Stimulated activated CD8-positive, alpha-beta memory T cell treated with anti-CD3 and anti-CD28 coated beads, Interleukin-7, amount 100 ng/mL, for 4 hours (primary cell): Measurements from ENCODE around the gene FBXO21.
"Not testable (repeated sequence)": the region's sequence is repeated elsewhere in the genome, so short reads cannot be mapped to it uniquely, and the experiment has no call there.

Experiments used
- DNase-seq, 2 donors: peaks; one replicate each; pipeline ENCODE4 v3.0.0-alpha.2; 2020; ENCODE audit warnings: low read depth in 2 of 2

Gene FBXO21, protein sequence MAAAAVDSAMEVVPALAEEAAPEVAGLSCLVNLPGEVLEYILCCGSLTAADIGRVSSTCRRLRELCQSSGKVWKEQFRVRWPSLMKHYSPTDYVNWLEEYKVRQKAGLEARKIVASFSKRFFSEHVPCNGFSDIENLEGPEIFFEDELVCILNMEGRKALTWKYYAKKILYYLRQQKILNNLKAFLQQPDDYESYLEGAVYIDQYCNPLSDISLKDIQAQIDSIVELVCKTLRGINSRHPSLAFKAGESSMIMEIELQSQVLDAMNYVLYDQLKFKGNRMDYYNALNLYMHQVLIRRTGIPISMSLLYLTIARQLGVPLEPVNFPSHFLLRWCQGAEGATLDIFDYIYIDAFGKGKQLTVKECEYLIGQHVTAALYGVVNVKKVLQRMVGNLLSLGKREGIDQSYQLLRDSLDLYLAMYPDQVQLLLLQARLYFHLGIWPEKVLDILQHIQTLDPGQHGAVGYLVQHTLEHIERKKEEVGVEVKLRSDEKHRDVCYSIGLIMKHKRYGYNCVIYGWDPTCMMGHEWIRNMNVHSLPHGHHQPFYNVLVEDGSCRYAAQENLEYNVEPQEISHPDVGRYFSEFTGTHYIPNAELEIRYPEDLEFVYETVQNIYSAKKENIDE

DNA sequence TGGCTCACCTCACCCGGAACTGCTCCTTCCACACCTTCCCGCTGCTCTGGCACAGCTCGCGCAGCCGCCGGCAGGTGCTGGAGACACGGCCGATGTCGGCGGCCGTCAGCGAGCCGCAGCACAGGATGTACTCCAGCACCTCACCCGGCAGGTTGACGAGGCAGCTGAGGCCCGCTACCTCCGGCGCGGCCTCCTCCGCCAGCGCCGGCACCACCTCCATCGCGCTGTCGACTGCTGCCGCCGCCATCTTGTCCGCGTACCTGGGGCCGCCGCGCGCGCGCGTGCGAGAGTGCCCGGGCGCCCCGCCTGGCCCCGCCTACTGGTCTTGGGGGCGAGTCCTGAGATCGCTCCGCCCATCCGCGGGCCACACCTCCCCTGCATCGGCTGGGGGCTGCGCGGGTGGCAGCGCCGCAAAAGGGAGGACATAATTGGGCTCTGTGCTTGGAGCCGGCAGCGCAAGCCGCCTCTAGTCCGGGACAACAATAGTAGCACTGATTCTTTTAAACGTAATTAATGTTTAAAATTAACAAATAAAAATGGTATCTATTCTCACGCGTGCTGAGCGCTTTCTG is at the start of gene FBXO21:
Gene FBXO21, minus strand, starts transcription at position 261 of the 572 bp plus-strand sequence. Its CDS starts 14 bp downstream, at position 247.
- DNase-seq, result peak; percentile 84 to 90

DNA sequence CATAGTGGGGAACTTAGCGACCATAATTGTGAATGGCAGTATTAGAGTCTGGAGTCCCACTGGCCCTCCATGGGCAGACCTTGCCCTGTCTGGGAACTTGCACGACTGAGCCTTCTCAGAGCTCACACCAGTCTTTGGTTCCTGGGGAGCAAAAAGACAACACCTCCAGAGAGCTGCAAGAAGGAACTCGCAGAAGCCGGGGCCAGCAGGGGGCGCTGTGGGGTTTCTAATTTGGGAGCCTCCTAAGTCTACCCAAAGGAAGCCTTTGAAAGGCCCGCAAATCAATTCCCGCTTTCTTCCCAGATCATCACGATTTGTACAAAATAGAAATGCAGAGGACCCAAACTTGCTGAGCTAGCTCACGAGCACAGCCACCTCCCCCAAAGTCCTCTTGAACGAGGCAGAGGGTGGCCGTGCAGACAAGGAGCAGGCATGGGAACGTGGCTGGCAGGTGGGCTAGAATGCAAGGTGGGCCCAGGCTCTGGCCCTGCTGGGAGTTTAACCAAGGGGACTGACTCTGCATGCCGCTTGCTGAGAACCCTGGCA is 46.3 kb upstream of the FBXO21 start:
- DNase-seq, result peak; percentile 40 to 45

DNA sequence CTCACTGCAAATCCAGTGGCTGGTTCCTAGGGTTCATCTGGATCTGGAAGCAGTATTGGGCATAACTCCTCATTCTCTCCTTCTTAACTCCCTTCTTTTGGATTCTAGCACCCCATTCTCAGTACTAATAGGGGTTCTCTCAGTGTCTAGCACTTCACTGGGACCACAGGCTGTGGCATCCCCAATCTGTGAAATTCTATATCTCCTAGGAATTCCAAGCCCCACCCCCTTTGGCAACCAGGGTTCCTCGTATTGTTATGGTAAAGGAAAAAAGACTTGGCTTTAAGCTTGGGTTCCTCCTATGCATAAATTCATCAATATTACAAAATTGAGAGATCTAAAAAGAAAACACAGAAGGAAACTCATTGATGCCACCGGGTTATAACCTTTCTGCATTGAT is 45.0 kb upstream of the FBXO21 start:
- no peak for DNase-seq

DNA sequence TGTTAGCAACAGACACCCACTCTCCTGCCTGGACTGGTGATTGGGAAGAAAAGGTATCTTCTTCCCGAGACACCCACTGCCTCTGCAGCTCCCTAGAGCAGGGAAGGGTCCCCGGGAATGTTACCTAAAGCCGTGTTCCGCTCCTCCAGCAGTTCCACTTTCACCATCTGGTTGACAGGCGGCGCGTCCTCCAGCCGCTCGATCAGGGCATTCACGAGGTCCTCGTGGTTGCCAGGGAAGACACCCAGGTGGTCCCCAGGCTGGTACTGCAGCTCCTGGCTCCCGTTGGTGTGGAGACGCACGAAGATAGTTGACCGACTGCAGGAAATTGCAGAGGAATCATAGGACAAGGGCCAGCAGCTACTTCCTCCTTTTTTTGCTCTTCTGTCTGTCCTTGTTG is 44.2 kb upstream of the FBXO21 start:
- no peak for DNase-seq

DNA sequence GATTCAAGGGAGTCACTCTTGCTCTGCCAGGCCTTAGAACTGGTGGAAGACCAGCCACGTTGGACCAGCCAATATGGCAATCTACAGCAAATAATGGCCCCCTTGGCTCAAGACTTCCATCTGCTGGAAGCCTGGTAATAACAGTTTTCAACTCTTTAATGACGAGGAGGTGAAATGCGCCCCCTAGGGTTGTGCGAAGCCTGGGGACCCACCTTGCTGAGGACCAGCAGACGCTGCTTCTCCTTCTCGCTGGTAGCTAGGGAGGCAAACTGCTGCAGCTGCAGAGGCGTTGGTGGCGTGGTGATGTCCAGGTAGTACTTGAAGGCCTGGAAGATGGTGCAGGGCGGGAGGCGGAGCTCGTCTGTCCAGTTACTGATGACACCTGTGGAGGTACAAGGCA is 41.5 kb upstream of the FBXO21 start:
- DNase-seq, result no peak

DNA sequence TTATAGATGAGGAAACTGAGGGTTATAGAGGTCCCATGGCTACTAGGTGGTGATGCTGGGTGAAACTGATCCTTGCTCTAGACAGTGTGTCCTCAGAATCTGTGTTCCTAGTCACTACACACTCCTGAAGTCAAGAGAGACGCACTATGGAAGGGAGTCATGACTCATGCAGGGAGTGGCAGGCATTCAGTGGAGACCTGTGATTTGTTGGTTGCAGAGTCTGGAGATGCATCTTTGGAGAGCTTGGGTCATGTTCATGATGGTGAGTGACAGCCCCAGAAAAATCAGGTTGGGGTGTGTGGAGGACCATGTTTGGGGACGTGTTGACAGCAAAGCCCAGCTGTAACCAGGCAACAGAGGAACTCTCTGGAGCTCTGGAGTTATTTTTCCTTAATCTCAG is 38.0 kb upstream of the FBXO21 start:
- no peak for DNase-seq

DNA sequence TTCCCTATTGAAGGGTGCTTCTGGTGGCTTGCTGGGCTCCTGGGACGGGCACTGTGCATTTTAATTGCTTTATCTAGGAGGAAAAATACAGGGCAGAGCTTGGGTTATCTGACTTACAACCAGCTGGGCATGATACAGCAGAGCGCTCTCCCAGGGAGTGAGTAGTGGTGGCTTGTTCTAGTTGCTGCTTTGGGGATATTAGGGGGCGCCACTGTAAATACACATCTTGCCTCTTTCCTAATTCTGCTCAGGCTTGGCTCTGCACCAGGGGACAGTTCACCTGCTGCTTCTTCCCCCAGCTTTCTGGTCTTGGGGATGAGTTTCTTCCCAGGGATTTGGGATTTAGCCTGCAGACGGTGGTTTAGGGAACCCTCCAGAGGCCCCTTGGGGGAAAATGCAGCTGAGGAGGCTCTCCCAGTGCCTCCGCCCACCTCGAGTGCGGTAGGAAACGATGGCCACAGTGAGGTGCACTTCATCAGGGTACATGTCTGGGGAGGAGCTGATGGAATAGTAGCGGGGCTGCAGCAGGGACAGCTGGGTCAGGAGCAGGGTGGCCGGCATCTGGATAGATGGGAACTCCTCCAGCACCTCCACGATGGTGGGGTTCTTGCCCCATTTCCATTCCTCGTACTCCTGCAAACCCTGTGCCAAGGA is 36.9 kb upstream of the FBXO21 start:
- DNase-seq, result no peak

DNA sequence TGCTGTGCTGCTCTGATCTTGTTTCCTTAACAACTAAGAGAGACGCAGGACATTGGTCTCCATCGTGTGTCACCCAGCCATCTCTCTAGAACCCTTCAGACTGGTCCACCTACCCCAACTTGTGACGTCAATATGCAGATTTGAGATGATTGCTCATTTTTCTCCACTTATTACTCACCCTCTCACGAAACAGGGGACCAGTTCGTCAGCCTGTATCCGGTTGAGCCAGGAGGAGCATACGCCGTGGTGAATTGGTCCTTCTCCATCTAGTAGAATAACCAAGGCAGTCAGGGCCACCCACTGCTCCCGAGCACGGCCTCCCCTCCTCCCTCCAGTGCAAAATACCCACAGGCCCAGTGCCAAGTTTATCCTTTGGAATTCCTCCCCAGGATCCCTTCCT is 36.2 kb upstream of the FBXO21 start:
- no peak for DNase-seq

DNA sequence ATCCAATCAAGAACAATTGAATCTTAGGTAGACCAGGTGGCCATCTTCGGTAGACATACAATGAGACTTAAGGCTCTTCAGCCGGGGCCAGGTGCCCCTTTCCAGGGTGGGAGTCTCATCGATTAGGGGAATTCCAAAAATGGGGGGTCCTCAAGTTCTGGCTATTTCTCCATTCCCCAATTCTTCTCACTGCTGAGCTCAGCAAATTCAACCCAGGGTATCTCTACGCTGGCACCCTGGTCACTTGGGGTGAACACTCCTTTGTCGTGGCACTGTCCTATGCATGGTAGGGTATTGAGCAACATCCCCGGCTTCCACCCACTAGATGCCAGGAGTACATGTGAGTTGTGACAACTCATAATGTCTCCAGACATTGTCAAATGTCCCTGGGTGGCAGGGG is 34.9 kb upstream of the FBXO21 start:
- no peak for DNase-seq

DNA sequence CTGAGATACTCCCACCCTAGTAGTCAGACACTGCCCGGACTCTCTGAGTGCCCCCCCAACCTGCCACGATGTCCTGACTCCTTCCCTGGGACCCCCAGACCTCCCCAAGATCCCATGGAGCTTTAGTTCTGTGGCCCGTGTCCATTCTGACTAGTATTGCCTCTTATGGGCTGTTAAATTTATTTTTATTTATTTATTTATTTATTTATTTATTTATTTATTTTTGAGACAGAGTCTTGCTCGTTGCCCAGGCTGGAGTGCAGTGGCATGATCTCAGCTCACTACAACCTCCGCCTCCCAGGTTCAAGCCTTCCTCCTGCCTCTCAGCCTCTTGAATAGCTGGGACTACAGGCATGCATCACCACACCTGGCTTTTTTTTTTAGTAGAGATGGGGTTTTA is 30.7 kb upstream of the FBXO21 start:
- not testable (repeated sequence) for DNase-seq

DNA sequence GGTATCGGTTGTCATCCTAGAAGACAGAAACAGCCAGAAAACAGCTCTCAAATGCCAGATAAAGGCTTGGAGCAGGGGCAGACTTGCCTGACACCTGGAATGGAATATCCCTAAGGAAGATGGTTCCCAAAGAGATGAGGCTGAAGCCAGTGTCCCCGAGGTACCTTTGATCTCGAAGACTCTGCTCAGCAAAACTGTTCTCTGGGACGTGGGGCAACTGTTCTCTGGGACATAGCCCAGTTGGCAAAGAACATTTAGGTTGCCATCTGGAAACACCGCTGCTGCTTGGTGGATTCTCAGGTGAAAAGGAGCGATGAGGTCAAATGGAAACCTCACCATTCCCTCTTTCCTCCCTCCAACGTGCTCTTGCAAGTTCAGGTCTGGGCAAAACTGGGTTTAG is 27.9 kb upstream of the FBXO21 start:
- no peak for DNase-seq

DNA sequence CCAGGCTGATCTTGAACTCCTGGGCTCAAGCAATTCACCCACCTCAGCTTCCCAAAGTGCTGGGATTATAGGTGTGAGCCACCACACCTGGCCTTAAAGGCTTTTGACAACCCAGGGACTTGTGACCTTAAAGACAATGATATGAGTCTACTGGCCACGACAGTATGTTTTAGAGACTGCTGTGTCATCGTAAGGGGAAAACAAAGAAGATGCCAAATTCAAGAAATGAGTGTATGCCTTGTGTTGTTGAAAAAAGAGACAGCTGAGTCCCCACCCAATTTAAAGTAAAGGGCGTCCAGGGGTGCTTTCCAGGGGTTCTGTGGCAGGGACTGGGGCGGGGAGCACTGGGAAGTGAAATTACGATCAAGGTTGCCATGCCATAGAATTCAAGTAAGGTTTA is 26.4 kb upstream of the FBXO21 start:
- no peak for DNase-seq

DNA sequence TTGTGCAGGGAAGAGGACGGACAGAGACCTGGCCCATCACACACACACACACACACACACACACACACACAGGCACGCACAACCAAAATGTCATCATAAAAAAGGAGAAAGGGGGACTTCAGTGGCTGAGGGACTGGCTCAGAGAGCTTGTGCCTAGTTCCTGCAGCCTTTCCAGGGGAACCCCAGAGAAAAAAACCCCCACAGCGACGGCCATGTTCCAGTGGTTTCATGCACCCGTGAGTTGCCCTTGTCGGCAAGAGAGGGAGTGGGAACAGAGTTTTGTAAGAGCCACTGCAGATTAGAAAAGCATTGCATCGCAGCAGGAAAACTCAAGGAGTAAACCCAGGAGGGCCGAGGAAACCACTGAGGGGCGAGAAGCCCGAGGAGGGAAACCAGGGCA is 24.5 kb upstream of the FBXO21 start:
- no peak for DNase-seq

DNA sequence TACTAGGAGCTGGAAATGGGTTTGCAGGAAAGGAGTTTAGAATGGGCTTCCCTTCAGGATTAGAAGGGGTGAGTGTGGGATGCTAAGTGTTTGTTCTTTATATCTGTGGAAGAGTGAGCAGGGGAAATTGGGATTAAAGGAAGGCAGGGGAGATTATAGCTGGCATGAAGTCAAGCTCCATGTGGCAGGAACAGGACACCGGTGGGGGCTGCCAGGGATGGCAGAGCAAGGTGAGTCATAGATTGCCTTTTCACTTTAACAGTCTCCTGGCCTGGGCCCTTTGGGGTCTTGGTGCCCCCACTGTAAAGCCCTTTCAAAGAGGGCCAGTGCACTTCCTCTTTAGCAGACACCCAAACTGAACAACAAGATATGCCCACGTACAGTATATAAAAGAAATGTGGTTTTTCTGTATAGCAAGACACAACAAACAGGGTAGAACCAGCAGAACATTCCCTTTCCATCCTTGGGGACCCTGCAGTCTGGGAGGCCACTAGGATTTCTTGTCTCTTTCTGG is 23.1 kb upstream of the FBXO21 start:
- DNase-seq, result no peak

DNA sequence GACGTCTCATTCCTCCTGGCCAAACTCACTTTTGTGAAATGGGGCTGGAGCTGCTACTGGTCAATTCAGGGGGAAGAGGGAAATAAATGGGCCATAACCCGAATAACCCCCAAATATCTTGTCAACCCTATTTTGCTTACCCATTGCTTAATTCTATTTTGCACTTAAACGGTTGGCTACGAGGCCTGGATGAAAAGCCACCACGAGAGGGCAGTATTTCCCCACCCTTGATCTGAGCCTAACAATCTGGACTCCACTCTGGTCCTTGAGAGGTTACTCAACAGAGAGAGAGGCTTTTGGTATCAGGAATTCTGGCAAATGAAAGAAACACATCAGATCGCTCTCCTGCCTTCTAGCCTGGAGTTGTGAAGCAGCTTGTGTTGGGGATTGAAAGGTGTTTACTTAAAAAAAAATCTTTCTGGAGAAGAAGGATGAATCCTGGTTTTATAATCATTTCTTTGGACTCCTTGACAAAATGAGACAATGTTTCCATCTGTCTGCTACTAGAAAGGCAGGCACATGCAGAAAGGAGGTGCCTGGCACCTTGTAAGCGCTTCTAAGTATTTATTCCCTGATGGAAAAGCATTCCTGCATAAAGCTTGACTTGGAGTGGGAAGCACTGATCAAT is 22.4 kb upstream of the FBXO21 start:
- peak; percentile 14 to 18 for DNase-seq

DNA sequence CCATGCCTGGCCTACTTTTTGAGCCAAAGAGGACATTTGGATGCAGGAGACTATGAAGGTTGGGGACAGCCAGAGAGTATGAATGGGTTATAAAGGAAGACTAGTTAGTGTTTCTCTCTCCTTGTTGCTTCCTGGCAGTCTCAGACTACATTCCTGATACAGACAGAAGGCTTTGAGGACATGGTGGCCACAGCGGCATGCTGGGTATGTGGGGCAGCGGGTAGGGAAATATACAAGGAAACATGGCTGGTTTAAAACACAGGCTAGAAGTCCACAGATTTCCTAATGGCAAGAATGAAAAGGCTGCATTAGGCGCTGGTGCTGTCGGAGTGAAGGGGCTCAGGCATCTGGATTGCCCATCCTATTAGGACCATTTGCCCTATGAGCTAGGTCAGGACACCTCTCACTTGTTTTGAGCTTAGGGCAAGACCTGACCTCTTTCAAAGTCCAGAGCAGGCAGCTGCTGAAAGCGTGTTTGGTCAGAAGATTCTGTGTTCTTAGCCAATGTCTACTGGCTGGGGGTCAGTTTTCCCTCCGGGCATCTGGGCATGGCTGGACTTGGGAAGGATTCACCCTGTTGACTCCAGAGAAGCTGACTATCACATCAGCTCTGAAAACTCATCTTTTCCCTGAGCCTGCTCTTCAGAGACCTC is 20.1 kb upstream of the FBXO21 start:
- no peak for DNase-seq

DNA sequence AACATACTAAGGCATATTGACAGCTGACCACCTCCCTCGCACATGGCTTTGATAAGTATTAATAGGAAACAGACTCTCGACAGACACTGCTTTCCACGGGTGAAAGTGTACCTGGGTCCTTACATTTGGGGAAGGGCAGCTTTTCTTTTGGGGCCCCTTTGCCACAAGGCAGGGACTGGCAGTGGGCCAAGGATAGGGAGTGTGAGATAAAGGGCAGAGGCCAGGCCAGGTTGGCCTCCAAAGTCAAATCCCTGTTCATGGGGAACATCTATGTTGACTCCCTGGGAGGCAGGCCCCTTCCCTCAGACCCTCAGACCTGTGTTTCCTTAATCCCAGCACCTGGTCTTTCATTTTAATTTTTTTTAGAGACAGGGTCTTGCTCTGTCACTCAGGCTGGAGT is 19.4 kb upstream of the FBXO21 start:
- DNase-seq, result no peak

DNA sequence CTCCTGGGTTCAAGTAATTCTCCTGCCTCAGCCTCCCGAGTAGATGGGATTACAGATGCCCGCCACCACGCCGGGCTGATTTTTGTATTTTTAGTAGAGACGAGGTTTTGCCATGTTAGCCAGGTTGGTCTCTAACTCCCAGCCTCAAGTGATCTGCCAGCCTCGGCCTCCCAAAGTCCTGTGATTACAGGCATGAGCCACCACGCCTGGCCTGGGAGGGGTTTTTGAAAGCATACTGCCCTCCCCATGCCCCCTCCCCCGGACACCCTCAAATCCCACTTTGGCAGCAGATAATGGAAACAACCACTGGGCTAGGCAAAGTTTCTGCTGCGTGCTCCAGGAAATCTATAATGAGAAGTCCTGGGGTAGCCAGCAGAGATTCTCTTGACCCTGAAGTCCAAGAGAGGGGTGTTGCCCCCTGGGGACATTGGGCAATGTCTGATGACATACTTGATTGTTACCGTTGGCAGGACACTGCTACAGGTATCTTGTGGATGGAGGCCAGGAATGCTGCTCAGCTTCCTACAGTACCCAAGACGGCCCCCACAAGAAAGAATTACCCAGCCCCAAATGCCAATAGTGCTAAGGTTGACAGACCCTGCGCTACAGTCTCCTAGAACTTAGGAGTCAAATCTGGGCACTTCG is 18.7 kb upstream of the FBXO21 start:
- DNase-seq, result no peak

DNA sequence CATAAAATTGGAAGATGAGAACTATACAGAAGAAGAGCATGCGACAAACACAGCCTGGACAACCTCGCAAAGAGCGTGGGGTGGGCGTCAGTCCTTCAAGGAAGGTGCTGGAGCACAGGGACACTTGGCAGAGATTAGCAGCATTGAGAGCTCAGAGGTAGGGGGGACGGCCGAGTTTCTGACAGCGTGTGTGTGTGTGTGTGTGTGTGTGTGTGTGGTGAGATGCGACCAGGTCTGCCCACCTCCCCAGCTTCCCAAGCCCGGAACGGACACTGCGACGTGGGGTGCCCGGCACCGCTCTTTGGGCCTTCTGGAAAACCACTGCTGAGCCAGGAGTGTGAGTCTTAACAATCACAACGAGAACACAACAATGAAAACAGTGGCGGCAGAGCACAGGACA is 17.9 kb upstream of the FBXO21 start:
- DNase-seq, result no peak

DNA sequence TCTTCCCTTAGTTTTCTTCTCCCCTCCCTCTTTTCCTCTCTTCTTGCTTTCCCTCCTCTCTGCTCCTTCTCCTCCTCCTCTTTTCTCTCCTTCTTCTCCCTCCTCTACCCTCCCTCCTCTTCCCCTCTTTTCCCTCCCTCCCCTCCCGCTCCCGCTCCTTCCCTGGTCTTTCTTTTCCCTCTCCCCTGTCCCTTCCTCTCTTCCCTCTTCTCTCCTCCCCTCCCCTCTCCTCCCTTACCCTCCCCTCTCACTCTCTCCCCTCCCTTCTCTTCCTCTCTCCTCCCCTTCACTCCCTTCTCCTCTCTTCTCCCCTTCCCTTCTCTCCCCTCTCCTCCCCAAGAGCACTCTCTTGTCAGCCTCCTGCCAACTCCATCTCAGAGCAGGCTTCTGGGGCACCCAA is 17.4 kb upstream of the FBXO21 start:
- no peak for DNase-seq

DNA sequence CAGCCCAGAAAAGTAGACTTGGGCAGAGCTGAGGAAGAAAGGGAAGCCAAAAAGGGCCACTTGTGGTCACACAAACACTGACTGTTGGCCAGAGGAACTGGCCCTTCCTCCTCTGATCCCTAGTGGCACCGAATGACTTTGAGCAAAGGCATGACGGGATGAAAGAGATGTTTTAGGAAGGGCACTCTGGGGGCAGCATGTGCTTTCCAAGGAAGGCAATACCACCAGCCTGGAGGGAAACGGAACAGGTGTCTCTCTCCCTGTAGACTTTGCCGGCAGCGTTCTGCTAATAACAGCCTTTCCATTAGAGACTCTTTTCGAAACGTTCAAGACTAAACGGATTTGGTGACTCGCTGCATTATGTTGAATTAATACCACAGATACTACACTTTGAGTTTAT is 12.3 kb upstream of the FBXO21 start:
- DNase-seq, result no peak
